Stimulated activated CD8-positive, alpha-beta memory T cell treated with anti-CD3 and anti-CD28 coated beads, Interleukin-15, amount 100 ng/mL, for 24 hours (primary cell): Measurements from ENCODE around the gene SETBP1.

Experiments
- DNase-seq: peaks from one replicate; pipeline ENCODE4 v3.0.0-alpha.2; 2020; ENCODE audit warnings: low read depth

Gene SETBP1

GRCh38 chr18:44871771-44872170 is 191.1 kb downstream of the SETBP1 start:
- DNase-seq: no peak

- DNase-seq: no peak
Measured at GRCh38 chr18:44876024-44876423, 195.3 kb downstream of the SETBP1 start.

GRCh38 chr18:44876755-44877154 is 196.1 kb downstream of the SETBP1 start:
- no peak for DNase-seq

GRCh38 chr18:44878335-44878734 is 197.6 kb downstream of the SETBP1 start:
- no peak for DNase-seq

DNA sequence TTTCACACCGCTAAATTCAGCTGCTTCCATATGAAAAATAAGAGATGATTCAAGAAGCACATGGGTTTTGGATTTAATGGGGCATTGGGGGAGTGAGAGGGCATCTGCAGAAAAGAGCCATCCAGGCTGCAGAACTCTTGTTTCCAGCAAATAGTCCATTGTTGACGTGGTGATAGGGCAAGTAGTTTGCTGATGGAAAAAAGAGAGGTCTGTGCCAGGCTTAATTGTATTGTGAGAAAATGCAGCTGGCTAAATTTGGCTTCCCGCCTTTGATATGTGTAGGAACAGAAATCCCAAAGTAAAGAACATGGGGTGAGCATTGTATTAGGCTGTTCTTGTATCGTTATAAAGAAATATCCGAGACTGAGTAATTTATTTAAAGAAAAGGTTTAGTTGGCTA is 199.5 kb downstream of the SETBP1 start:
- DNase-seq: no peak

- DNase-seq: no peak
Measured at GRCh38 chr18:44881461-44882162, 200.9 kb downstream of the SETBP1 start.

DNA sequence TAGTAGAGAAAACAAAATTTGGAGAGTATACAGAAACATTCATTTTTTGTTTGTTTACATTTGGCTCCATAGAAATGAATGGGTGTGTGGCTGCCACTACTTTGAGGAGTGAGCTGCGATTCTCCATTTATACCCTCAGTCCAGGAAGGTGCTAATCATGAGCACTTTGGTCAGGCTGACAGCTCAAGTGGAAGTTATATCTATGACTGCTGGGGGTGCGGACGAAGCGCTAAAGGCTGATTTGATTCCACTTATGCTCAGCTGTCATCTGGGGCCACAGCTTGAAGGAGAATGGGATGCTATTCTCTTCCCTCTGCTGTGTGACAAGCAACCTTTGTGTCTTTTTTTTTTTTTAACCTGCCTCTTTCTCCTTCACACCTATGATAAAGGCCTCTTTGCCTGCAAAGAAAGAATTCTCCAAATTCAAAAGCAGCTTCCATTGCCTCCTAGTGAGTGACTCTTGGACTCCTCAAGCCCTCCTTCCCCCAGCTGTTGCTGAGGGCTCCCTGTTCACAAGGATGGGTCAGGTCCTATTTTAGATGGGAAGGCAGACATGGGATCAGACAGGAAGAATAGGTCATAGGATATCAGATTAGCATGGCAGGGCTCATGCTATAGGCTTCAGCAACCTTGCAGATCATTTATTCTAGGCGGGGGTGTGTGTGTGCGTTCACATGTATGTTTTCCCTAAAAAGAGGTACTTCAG is 201.6 kb downstream of the SETBP1 start:
- no peak for DNase-seq

DNA sequence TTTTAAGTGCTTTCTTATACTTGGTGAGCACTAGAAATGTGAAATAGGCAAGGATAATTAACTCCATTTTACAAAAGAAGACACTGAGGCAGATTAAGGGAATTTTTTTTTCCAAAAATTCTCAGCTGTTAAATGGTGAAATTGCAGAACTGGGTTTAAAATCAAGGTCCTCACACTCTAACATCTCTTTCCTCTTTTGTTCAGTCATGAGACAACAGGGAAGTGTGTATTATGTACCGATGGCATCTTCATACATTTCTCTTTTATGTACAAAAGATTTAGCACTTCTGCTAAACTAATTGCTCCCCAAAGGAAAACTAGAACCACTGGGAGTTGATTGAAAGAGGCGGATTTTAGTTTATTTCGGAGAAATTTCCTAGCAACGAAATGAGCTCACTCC is 203.0 kb downstream of the SETBP1 start:
- DNase-seq: no peak

DNA sequence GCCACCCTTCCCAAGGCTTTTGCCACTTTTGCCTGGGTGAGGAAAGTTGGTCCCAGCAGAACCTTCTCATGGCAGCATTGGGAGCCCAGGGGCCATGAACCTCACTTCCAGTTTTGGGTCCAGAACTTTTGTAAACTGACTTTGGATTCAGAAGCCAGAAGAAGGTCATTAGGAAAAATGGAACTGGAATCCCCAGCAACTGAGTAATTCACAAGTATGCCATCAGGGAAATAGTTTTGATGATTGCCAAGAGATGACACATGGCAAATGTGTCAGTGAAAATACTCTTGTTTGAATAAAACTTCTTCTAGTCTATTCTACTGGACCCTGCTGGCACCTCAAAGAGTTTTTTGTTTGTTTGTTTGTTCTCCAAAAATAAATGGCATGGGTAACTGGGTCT is 203.7 kb downstream of the SETBP1 start:
- DNase-seq: no peak

DNA sequence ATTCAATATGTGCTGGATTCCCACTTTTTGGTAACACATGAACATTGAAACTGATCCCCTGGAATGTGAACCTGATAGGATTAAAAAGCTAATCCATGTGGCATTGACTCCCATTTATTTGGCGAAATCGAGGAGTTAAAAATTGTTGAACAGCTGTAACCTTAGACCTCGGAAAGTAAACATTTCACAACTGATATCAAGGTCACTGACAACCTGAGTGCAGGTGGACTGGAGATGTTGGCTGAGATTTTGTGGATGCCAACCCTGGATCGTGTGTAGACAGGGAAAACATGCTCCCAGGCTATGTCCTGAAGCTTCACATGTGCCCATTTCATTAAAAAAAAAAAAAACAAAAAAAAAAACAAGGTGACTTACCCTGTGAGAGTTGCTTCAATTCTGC is 204.8 kb downstream of the SETBP1 start:
- no peak for DNase-seq

DNA sequence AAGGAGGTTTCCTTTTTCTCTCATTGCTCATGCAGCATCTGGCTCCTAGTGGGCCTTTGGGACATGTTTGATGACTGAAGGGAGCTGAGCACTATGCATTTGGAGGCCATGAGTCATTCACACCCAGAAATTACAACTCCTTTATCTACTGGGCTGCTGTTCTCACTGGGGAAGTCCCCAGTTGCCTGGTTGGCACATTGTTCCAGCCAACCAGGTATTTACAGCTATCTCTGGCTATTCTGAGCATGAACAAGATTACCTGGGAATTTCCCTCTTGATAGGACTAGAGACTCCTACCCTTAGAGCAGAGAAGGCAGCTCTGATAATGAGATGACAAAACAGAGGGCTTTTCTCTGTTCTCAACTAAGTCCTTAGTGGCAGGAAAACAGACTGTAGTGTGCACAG is 206.5 kb downstream of the SETBP1 start:
- DNase-seq: no peak

- no peak for DNase-seq
Measured at GRCh38 chr18:44889111-44889510, 208.4 kb downstream of the SETBP1 start.

DNA sequence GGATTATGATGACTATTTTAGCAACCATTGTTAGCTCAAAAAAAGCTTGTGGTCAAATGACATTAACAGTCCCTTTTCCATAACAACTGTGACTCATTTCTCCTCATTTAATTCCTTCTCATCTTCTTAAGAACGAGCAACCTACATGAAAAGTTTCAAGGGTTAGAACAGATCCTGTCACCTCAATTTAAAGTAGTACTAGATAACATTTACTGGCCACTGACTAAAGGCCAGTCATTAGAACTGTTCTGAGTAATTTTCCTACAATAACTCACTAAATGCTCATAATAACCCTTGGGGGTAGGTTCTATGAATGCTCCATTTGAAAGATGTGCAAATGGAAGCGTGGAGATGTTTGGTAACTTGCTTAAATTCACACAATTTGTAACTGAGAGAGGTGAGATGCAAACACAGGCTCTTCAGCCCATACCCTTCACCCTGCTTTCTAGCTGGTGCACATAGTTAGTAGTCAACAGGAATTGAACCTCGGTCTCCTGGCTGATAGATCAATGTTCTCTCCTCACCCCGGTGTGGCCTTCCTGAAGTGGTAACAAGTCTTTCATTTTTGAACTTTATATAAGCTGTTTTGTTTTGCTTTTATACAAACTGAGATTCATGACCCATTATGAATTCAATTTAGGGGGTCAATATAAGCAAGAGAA is 212.5 kb downstream of the SETBP1 start:
- no peak for DNase-seq

DNA sequence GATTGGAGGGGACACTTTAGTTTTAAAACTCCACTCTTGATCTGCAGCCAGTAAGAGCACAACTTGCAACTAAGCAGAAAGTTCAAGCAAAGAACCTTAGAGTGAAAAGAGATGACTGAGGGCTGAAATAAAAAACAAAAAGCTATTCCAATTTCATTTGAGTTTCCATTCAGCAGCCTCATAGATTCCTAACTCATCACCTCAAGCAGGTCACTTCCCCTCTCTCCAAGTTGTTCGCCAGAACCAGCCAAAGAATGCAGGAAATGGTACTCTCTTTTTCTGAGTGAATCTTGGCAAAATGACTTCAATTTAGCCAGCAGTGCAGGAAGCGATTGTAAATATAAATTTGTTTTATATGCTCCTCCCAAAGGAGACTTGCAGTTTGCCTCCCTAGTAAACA is 213.3 kb downstream of the SETBP1 start:
- no peak for DNase-seq

GRCh38 chr18:44895176-44895798 is 214.6 kb downstream of the SETBP1 start:
- DNase-seq: no peak

- DNase-seq: no peak
Measured at GRCh38 chr18:44896846-44897245, 216.2 kb downstream of the SETBP1 start.

- no peak for DNase-seq
Measured at GRCh38 chr18:44897411-44897810, 216.7 kb downstream of the SETBP1 start.

- DNase-seq: no peak
Measured at GRCh38 chr18:44897816-44898215, 217.1 kb downstream of the SETBP1 start.

DNA sequence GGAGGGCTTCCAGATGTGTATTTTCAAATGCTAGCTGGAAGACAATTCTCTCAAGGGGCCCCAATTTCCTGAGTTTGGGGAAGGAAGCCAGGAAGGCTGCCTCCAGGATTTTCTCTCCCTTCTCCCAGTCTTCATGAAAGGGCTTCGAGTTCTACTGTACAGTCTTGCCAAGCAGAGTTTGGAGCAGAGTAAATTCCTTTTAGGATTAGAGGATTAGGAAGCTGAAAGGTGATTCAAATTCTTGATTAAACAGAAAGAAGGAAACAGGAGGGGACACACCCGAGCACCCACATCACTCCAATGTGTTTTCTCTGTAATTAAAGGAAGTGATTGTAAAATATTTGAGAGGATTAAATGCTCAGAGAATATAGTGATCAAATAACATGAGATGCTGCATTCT is 217.8 kb downstream of the SETBP1 start:
- DNase-seq: no peak

- DNase-seq: no peak
Measured at GRCh38 chr18:44899832-44900231, 219.1 kb downstream of the SETBP1 start.

DNA sequence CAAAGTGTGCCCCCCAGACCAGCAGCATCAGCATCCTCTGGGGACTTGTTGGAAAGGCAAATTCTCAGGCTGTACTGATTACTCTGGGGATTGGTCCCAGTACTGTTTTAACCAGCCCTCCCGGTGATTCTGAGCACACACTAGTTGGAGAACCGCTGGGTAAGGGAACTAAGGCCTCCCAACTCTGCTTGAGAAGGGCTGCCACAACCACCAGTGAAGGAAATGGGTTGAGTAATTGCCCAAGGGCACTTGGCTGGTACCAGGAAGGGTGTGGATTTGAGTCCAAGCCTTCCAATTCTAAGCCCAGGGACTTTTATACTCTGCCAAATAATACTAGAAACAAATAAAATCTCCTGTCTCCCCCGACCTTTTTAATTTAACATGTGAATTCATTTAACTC is 219.9 kb downstream of the SETBP1 start:
- DNase-seq: no peak

GRCh38 chr18:44901283-44901682 is 220.6 kb downstream of the SETBP1 start:
- DNase-seq: no peak

GRCh38 chr18:44903327-44903726 is 222.6 kb downstream of the SETBP1 start:
- no peak for DNase-seq
